MCF 10A (cell line): ENCODE data around the gene DUSP19. TPM values are rescaled to one million over a fixed set of nuclear protein-coding genes. Genes with fewer than 3 reads are reported as not detected.
"Not testable (repeated sequence)": the region's sequence is repeated elsewhere in the genome, so short reads cannot be mapped to it uniquely, and the experiment has no call there.

Experiments used
- BruUV-seq: library from RNA; stranded (reverse); fragments of 400-500 nt; replicated peaks from 2 replicates; lab custom pipeline; 2021; lab: Mats Ljungman, UMichigan
- CTCF ChIA-PET: fragments of 300-600 bp; sonication (Branson Sonifier 250); formaldehyde crosslinking; extraction: SDS; loops from one replicate; lab custom pipeline; 2021; ENCODE audit warnings: antibody characterized with exemption, inconsistent platforms; lab: Yijun Ruan, JAX
- POLR2A ChIA-PET: fragments of 300-600, 350-650 bp; sonication (Branson Sonifier 250); formaldehyde crosslinking; extraction: SDS; loops from one replicate; lab custom pipeline; 2020; ENCODE audit warnings: antibody characterized with exemption, inconsistent platforms; lab: Yijun Ruan, JAX
- DNase-seq: peaks from one replicate; pipeline ENCODE4 v3.0.0-alpha.2; 2018; ENCODE audit not compliant: unreplicated experiment
- H3K27ac Mint-ChIP-seq: one replicate; pipeline ENCODE4 v1.8.0; 2022; ENCODE audit warnings: mild to moderate bottlenecking, low read depth, mixed read lengths; ENCODE audit not compliant: unreplicated experiment
- H3K27me3 Mint-ChIP-seq: one replicate; pipeline ENCODE4 v1.8.0; 2022; ENCODE audit warnings: mixed read lengths; ENCODE audit not compliant: insufficient read depth, unreplicated experiment
- H3K36me3 Mint-ChIP-seq: one replicate; pipeline ENCODE4 v1.8.0; 2022; ENCODE audit warnings: mild to moderate bottlenecking, moderate library complexity, mixed read lengths; ENCODE audit not compliant: insufficient read depth, unreplicated experiment
- H3K4me1 Mint-ChIP-seq: one replicate; pipeline ENCODE4 v1.8.0; 2022; ENCODE audit warnings: mixed read lengths; ENCODE audit not compliant: insufficient read depth, unreplicated experiment
- H3K4me3 Mint-ChIP-seq: one replicate; pipeline ENCODE4 v1.8.0; 2022; ENCODE audit warnings: mild to moderate bottlenecking, moderate library complexity, mixed read lengths; ENCODE audit not compliant: unreplicated experiment
- H3K9me3 Mint-ChIP-seq: one replicate; pipeline ENCODE4 v1.8.0; 2022; ENCODE audit warnings: mixed read lengths; ENCODE audit not compliant: unreplicated experiment
- CTCF ChIP-seq: fragments of 200-600 bp; IDR thresholded peaks from one replicate; pipeline ENCODE4 v1.8.0; 2022; ENCODE audit warnings: antibody characterized with exemption, mild to moderate bottlenecking; ENCODE audit not compliant: unreplicated experiment
- intact Hi-C: fragments of 100-400 bp; cut with micrococcal nuclease; formaldehyde crosslinking; loops from 2 replicates; pipeline ENCODE4 v1.14.1; 2022
- total RNA-seq: library from RNA; stranded (reverse); gene quantifications from 2 replicates; pipeline ENCODE4 v1.2.3, GENCODE V29; 2022

Gene DUSP19
- total RNA-seq, 1 experiment from 2014 or later = 0.84 TPM

- peaks cover 21% of the 10 kb centered on the region for H3K4me1 Mint-ChIP-seq
- ChIA-PET CTCF (interaction anchor here (1.0 to 1.5 kb wide), 3 partner anchors 15 to 41 kb away, joined by 3 to 4 read pairs (median 4); no protein-coding TSS in a partner anchor), POLR2A (interaction anchor here (0.5 to 4.2 kb wide), 11 partner anchors 13 to 86 kb away, joined by 3 to 58 read pairs (median 6); partner anchors contain the start of genes DUSP19 and NUP35)
- TF ChIP-seq CTCF = peak; percentile 86
- H3K27ac Mint-ChIP-seq = peak within 1 kb of the TSS; percentile 57
- no peaks in the 10 kb centered on the region for H3K36me3 Mint-ChIP-seq
- peak within 1 kb of the TSS; percentile 96 for H3K4me3 Mint-ChIP-seq
- no TSS peak for BruUV-seq
- no peaks in the 10 kb centered on the region for H3K27me3 Mint-ChIP-seq
- peak; percentile 88 for DNase-seq
- H3K9me3 Mint-ChIP-seq = no peaks in the 10 kb centered on the region
- intact Hi-C loops = loop anchor here (1.0 kb wide), 1 partner anchor 86 kb away; the partner anchor contains the start of gene NUP35
These were observed 39.9 kb upstream of the DUSP19 start, which contains the start of gene NCKAP1 for GRCh38 chr2:183038341-183039300. NCKAP1 (minus strand) TSS chr2:183038457; CDS start chr2:183038099, 358 bp downstream.

GRCh38 chr2:183040604-183041003, 37.9 kb upstream of the DUSP19 start:
- ChIA-PET CTCF (interaction anchor here (1.2 to 1.3 kb wide), 2 partner anchors 8 to 30 kb away, joined by 3 to 4 read pairs; no protein-coding TSS in a partner anchor), POLR2A (interaction anchor here (0.9 to 3.4 kb wide), 5 partner anchors 12 to 84 kb away, joined by 3 to 36 read pairs (median 6); partner anchors contain the start of genes DUSP19 and NUP35)
- H3K27me3 Mint-ChIP-seq = no peaks in the 10 kb centered on the region
- no peak for TF ChIP-seq CTCF
- BruUV-seq = no TSS peak
- peaks cover 5% of the 10 kb centered on the region for H3K9me3 Mint-ChIP-seq
- no peak for DNase-seq
- H3K4me3 Mint-ChIP-seq = no peak overlapping the region
- H3K36me3 Mint-ChIP-seq = no peaks in the 10 kb centered on the region
- no peak overlapping the region for H3K27ac Mint-ChIP-seq
- H3K4me1 Mint-ChIP-seq = peaks cover 7% of the 10 kb centered on the region
- intact Hi-C loops = no loop called here

- H3K4me3 Mint-ChIP-seq, BruUV-seq, POLR2A ChIA-PET, DNase-seq, H3K27ac Mint-ChIP-seq, H3K9me3 Mint-ChIP-seq, H3K36me3 Mint-ChIP-seq, H3K27me3 Mint-ChIP-seq, CTCF ChIA-PET, intact Hi-C loops, H3K4me1 Mint-ChIP-seq: not testable (repeated sequence)
These were observed 35.0 kb upstream of the DUSP19 start for GRCh38 chr2:183043580-183043979.

GRCh38 chr2:183047486-183048125, 30.9 kb upstream of the DUSP19 start:
- POLR2A ChIA-PET = interaction anchor here (0.6 kb wide), 1 partner anchor 10 kb away, joined by 3 read pairs; no protein-coding TSS in a partner anchor
- DNase-seq, intact Hi-C loops, BruUV-seq, H3K9me3 Mint-ChIP-seq, H3K4me3 Mint-ChIP-seq, H3K36me3 Mint-ChIP-seq, H3K27ac Mint-ChIP-seq, H3K4me1 Mint-ChIP-seq, H3K27me3 Mint-ChIP-seq, CTCF ChIA-PET: not testable (repeated sequence)
